Spinal cord (tissue), 10 donors: ENCODE data around the gene CYTIP. TPM values are rescaled to one million over a fixed set of nuclear protein-coding genes. Genes with fewer than 3 reads are reported as not detected.
A peak's percentile ranks its signal among the peaks of the same experiment; 100 is the strongest.

Source experiments
- DNase-seq, 6 donors: peaks; one replicate each; pipeline versions ENCODE4 v3.0.0 to v3.0.0-alpha.2; 2013 to 2015; ENCODE audit warnings: low spot score in 6 of 6, low read depth in 4 of 6
- H3K27ac ChIP-seq: one replicate; pipeline ENCODE4 v1.5.1; 2013; ENCODE audit warnings: low read depth, low read length, control low read depth
- H3K27me3 ChIP-seq: one replicate; pipeline ENCODE4 v1.6.1; 2013; ENCODE audit warnings: low read length; ENCODE audit not compliant: control insufficient read depth, insufficient read depth
- H3K36me3 ChIP-seq: one replicate; pipeline ENCODE4 v1.6.1; 2013; ENCODE audit warnings: low read length; ENCODE audit not compliant: control insufficient read depth, insufficient read depth
- H3K4me1 ChIP-seq: one replicate; pipeline ENCODE4 v1.6.1; 2013; ENCODE audit warnings: low read length; ENCODE audit not compliant: control insufficient read depth, insufficient read depth
- H3K4me3 ChIP-seq: one replicate; pipeline ENCODE4 v1.5.1; 2013; ENCODE audit warnings: low read depth, low read length, control low read depth
- H3K9me3 ChIP-seq: one replicate; pipeline ENCODE4 v1.6.1; 2013; ENCODE audit warnings: low read length; ENCODE audit not compliant: control insufficient read depth, insufficient read depth
- WGBS: methylation state at CpG from one replicate; pipeline ENCODE4 v1.1.5; 2013; ENCODE audit warnings: missing lambda C conversion rate; ENCODE audit not compliant: insufficient coverage; 5-methylcytosine and 5-hydroxymethylcytosine counted together
- polyA plus RNA-seq, 2 donors: library from polyadenylated mRNA; unstranded; fragments of 120-200 nt; gene quantifications; one replicate each; pipeline ENCODE4 v1.2.1, GENCODE V29; 2013; ENCODE audit not compliant: insufficient read length in 2 of 2
- total RNA-seq, 2 donors: library from RNA; depleted of rRNA in 1 of 2; stranded (reverse); fragments of 120-200 nt in 1 of 2; fragments of >200 nt in 1 of 2; gene quantifications; one replicate each; pipeline versions ENCODE4 v1.2.3 to v1.2.4, GENCODE V29; 2013 to 2014
- donor health status: healthy.

The CYTIP gene
- total and polyA plus RNA-seq, 4 donors: 0.54 to 5.9 (median 0.98) TPM

DNA sequence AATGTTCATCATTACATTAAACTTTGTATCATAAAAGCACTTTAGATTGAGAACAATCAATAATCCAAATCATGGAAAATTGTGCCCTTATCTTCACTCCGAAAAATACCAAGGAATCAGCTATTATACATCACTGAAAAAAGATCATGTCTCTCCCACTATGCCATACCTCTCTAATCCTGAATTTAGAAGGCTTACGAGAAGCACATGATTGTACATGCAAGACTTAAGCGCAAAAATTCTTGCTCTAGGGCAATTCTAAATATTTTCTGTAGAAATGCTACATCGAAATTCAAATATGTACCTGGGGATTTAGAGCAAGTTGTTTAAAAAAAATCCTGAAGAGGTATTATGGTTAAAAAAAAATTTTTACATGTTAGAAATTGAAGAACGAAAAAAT, 1.3 kb downstream of the CYTIP start:
- H3K27ac ChIP-seq: no peak overlapping the region
- H3K27me3 ChIP-seq: no peaks in the 10 kb centered on the region
- H3K4me3 ChIP-seq: no peak overlapping the region
- no peak for DNase-seq
- no peaks in the 10 kb centered on the region for H3K9me3 ChIP-seq
- 50% methylated on average over 2 of the region's 5 CpGs for WGBS
- no peaks in the 10 kb centered on the region for H3K4me1 ChIP-seq
- H3K36me3 ChIP-seq: no peaks in the 10 kb centered on the region

DNA sequence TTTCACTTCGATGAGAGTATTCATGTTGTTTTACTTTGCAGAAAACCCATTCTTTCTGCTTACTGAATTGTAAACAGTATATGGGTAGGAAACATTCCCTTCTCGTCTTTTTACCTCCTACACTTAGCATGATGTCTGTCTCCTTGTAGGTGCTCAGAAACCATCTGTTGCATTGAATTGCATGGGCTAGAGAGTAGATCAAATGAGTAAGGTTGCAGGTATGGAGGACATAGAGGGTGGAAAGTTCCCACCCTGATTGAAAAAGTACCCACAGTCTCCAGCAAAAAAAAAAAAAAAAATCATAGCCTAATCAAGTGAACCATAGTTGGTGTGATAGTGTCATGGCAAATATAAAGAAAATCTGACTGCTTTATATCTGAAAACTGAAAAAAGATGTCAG, 1.7 kb downstream of the CYTIP start:
- Histone ChIP-seq H3K36me3 (no peaks in the 10 kb centered on the region), H3K27me3 (no peaks in the 10 kb centered on the region), H3K9me3 (no peaks in the 10 kb centered on the region), H3K4me1 (no peaks in the 10 kb centered on the region), H3K4me3 (no peak overlapping the region), H3K27ac (no peak overlapping the region)
- DNase-seq: no peak
- WGBS: no CpG with 5 or more reads among the region's 2 CpGs

DNA sequence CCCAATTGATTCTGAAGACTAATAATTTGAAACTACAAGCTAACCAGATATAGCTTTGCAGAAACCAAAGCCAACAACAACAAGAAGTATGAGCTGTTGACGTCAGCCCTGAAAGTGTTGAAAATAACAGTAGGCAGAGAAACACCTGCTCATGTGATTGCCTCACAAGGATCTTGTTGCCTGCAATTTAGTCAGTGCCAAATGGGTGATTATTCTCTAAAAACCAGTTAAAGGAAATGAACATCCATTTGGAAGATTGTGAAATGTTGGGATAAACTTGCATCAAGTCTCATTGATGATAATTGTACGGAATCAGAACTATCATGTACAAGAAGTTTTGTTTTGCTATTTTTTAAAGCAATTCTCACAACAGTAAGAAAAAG, 2.8 kb downstream of the CYTIP start:
- no peak overlapping the region for H3K4me3 ChIP-seq
- no peaks in the 10 kb centered on the region for H3K9me3 ChIP-seq
- H3K4me1 ChIP-seq: no peaks in the 10 kb centered on the region
- H3K36me3 ChIP-seq: no peaks in the 10 kb centered on the region
- no CpG with 5 or more reads among the region's 2 CpGs for WGBS
- no peak overlapping the region for H3K27ac ChIP-seq
- H3K27me3 ChIP-seq: no peaks in the 10 kb centered on the region
- peak in 2 of 6 donors; percentile 57 to 62 for DNase-seq

DNA sequence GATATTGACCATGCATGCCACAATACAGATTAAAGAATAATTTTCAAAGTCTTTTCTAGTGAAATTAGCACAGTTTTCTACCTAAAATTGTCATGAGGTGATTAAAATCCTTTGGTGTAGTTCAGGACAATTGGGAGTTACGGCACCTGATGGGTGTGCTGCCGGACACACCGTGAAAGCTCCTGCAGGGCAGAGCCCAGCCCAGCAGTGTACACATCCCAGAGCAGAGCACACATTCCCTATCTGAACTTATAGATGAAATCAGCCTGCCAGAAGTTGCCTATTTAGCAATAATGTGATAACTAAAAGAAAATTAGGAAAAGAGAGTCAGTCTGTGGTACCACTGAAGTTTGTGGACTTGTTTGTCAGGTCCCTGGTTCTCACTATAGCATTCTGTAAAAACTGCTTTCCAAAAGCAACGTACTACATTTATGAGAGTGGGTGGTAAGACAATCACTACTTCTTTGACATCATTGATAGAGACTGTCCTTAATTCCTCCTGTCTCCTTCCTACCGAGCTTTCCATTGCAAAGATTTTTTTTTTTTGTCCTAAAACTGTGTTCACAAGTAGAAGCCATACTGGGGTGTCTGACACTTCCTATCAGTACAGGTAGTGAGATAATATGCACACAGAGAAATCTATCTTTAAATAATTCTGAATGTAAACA, 3.4 kb downstream of the CYTIP start:
- no peak overlapping the region for H3K4me3 ChIP-seq
- WGBS: no CpG with 5 or more reads among the region's 5 CpGs
- DNase-seq: no peak
- no peaks in the 10 kb centered on the region for H3K36me3 ChIP-seq
- no peaks in the 10 kb centered on the region for H3K4me1 ChIP-seq
- H3K27ac ChIP-seq: no peak overlapping the region
- H3K9me3 ChIP-seq: no peaks in the 10 kb centered on the region
- no peaks in the 10 kb centered on the region for H3K27me3 ChIP-seq

DNA sequence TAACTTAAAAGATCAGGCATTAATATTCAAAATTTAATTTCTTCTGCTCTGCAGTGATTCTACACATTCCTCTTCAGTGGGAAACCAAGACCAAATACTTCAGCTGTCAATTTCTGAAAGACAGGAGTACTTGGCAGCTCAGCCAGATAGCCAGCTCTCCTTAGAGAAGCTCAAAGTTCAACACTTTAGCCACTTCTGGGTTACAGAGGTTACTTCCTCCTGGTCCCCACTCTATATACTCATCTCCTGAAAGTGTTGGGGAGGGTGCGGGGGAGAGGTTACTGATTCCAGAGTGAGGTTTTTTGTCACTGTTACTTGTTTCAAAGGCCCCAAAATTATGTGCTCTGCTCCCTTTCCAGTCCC, 4.1 kb downstream of the CYTIP start:
- H3K4me1 ChIP-seq: no peaks in the 10 kb centered on the region
- no peak overlapping the region for H3K27ac ChIP-seq
- no peaks in the 10 kb centered on the region for H3K27me3 ChIP-seq
- no peak overlapping the region for H3K4me3 ChIP-seq
- no peaks in the 10 kb centered on the region for H3K9me3 ChIP-seq
- no peak for DNase-seq
- no peaks in the 10 kb centered on the region for H3K36me3 ChIP-seq
- WGBS: no CpG with 5 or more reads among the region's 1 CpG

DNA sequence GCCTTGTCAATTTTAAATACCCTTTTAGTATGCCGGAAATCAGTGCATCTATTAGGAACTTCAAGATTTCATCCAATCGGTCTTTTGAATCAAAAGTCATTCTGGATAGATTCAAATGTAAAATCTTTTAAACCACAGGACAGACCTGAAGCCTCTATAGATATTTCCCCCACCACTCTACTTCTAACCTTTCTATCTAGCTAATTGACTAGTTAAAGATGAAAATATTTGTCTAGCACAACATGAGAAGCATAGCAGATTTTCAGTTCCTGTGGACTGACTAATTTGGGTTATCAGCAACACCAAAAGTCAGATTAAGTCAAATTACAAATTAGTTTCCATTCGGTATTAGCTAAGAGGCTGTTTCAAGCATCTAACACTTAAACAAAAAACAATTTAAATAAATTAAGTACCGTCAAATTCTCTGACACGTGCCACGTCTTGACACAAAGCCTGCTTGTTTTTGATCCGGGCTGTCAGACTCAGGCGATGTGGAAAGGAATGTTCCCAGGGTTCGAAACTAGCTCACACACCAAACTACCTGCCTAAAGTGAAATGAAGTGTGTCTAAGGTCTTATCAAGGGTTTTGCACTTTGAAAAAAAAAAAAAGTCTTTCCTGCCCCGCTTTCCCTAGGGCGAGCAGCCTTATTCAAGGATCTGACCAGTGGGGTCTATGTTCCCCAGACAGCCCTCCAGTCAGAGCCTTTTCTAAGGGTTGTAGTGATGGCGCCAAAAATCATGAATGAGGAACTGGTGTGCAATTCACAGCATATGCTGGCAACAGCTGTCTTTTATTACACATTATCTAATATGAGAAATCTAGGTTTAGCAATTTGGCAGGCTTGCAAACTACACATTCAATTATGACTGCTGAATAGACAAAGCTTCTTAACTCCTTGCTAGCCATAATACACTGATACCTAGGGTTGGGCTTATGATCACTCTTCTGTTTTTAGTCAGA, 4.7 kb downstream of the CYTIP start:
- Histone ChIP-seq H3K27me3 (no peaks in the 10 kb centered on the region), H3K27ac (no peak overlapping the region), H3K4me1 (no peaks in the 10 kb centered on the region), H3K36me3 (no peaks in the 10 kb centered on the region), H3K4me3 (no peak overlapping the region), H3K9me3 (no peaks in the 10 kb centered on the region)
- no CpG with 5 or more reads among the region's 12 CpGs for WGBS
- peak in 4 of 6 donors; percentile 11 to 92 (median 48) for DNase-seq

DNA sequence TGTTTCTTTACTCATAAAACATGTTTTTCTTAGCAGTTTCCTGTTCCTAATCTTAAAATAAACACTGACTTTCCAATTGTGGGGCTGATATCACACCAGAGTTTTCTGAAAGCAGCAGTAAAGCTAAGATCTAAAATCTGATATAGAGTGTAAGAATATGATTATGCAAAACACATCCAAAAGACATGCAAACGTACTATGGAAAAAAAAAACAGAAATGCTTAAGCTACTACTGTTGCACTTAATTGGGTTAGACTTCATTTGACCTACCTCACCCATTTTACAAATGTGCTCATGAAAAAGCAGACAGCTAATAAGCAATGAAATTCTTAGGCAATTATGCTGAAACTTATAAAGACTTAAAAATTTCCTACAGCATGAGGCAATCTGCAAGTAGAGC, 10.5 kb downstream of the CYTIP start:
- peak in 2 of 6 donors; percentile 27 to 34 for DNase-seq
- Histone ChIP-seq H3K4me1 (no peaks in the 10 kb centered on the region), H3K9me3 (no peaks in the 10 kb centered on the region), H3K27me3 (no peaks in the 10 kb centered on the region), H3K4me3 (no peak overlapping the region), H3K27ac (no peak overlapping the region), H3K36me3 (no peaks in the 10 kb centered on the region)
- WGBS: no CpG with 5 or more reads among the region's 1 CpG

DNA sequence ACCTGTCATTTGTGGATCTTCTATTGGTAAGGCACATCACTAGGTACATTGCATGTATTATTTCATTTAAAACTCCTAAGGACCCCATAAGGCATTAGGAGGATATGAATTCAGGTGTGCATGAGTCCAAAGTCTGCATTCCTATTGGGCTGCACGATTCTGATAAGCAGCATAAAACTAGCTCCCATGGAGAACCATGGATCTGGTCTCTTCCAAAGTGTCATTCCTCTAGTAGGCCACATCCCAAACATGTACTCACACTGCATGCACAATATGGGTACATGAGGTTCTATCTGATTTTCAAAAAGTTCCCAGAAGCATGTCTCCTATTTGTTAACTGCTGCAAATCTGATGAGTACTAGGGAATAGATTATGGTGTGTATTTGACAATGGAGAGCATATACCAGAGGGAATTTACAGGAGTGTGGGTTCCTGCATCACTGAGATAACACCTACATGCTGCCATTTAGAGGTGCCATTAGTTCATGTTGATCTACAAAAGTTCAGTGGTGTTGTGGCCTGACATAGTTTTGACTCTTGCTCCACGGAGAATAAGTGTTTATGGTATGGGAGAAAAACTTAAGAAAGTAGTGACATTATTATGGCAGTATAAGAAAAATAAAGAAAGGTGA, 11.3 kb downstream of the CYTIP start:
- WGBS: 94% methylated on average over 2 of the region's 2 CpGs
- DNase-seq: no peak
- H3K27me3 ChIP-seq: no peaks in the 10 kb centered on the region
- H3K9me3 ChIP-seq: no peaks in the 10 kb centered on the region
- H3K27ac ChIP-seq: no peak overlapping the region
- H3K4me3 ChIP-seq: no peak overlapping the region
- H3K36me3 ChIP-seq: no peaks in the 10 kb centered on the region
- H3K4me1 ChIP-seq: no peaks in the 10 kb centered on the region

DNA sequence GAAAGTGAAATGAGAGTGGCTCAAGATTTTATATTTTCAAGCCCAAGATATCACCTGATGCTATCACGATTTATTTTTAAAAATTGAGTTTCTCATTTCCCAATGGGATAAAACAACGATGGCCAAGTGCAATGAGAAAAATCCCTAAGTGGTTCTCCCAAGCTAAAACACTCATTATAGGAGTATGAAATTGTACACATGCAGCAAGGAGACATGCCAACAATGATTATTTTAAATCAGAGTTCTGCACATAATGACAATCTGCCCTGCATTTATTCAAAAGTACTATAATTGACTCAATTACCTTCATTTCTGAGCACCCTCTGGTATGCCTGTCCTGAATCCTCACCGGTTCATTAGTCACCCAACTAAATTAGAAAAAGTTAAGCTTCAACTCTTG, 12.7 kb downstream of the CYTIP start:
- WGBS: no CpG with 5 or more reads among the region's 3 CpGs
- no peaks in the 10 kb centered on the region for H3K36me3 ChIP-seq
- peaks cover 3% of the 10 kb centered on the region for H3K9me3 ChIP-seq
- H3K27ac ChIP-seq: no peak overlapping the region
- H3K4me1 ChIP-seq: no peaks in the 10 kb centered on the region
- H3K4me3 ChIP-seq: no peak overlapping the region
- no peaks in the 10 kb centered on the region for H3K27me3 ChIP-seq
- DNase-seq: peak in 1 of 6 donors; percentile 62
